Choroid plexus epithelial cell (primary cell): ENCODE results near the gene PTPRE.

Experiments used
- DNase-seq: peaks from one replicate; pipeline ENCODE4 v3.0.0-alpha.2; 2010; ENCODE audit warnings: low read depth
- H3K4me3 ChIP-seq: 2 replicates; pipeline ENCODE4 v1.5.1; 2011; ENCODE audit warnings: low read depth, mild to moderate bottlenecking, control low read depth, low read length, moderate library complexity
- TF ChIP-seq, protein P1 (sequence below): conservative IDR thresholded peaks from 2 replicates; pipeline ENCODE4 v1.5.1; 2011; ENCODE audit warnings: low read depth, mild to moderate bottlenecking, control low read depth, inconsistent platforms, low read length, moderate library complexity

PTPRE gene

DNA sequence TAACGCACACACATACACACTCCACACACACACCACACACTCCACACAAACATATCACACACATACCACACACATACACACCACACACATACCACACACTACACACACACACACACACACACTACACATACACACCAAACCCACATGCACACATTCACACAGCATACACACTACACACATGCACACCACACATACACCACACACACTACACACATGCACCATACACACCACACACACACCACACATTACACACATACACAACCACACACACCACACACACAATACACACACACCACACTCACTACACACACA, 153.0 kb downstream of the PTPRE start:
- no peak overlapping the region for H3K4me3 ChIP-seq
- no peak for DNase-seq
- TF ChIP-seq, protein P1, sequence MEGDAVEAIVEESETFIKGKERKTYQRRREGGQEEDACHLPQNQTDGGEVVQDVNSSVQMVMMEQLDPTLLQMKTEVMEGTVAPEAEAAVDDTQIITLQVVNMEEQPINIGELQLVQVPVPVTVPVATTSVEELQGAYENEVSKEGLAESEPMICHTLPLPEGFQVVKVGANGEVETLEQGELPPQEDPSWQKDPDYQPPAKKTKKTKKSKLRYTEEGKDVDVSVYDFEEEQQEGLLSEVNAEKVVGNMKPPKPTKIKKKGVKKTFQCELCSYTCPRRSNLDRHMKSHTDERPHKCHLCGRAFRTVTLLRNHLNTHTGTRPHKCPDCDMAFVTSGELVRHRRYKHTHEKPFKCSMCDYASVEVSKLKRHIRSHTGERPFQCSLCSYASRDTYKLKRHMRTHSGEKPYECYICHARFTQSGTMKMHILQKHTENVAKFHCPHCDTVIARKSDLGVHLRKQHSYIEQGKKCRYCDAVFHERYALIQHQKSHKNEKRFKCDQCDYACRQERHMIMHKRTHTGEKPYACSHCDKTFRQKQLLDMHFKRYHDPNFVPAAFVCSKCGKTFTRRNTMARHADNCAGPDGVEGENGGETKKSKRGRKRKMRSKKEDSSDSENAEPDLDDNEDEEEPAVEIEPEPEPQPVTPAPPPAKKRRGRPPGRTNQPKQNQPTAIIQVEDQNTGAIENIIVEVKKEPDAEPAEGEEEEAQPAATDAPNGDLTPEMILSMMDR, result no peak

DNA sequence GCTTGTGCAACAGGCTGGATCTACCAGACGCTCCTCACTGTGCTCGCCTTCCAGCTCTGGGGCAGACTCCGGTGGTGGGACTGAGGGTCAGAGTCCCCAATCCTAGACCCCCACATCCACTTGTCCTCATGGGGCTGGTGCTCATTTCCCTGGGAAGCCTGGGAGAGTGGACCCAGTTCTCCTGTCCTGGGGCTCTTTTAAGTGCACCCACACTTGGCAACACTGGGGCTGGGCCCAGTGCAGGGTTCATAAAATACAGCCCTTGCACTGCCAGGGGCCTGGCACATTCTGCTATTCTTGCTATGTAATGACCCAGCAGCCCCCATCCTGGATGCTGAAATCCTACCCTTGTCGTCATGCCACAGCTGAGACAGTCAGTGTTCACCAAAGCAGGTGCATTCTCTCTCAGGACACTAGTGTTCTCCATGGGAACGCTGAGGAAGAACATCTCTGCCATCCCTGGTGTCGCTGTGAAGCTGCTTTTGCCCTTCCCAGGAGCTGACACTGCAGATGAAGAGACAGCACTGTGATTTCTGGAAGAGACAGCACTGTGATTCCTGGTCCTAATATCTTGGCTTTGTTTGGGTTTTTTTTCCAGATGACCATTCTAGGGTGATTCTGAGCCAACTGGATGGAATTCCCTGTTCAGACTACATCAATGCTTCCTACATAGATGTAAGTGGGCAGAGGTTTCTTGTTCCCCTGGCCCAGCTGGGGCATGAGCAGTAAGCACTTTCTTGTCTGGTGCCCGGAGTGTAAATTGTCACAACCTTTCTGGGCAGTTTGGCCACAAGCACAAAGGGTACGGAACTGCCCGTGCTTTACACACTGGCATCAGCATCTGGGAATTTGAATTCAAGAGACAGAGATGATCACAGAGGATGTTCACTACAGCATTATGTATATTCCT, 153.7 kb downstream of the PTPRE start:
- no peak overlapping the region for H3K4me3 ChIP-seq
- no peak for DNase-seq
- TF ChIP-seq, protein P1, result no peak

DNA sequence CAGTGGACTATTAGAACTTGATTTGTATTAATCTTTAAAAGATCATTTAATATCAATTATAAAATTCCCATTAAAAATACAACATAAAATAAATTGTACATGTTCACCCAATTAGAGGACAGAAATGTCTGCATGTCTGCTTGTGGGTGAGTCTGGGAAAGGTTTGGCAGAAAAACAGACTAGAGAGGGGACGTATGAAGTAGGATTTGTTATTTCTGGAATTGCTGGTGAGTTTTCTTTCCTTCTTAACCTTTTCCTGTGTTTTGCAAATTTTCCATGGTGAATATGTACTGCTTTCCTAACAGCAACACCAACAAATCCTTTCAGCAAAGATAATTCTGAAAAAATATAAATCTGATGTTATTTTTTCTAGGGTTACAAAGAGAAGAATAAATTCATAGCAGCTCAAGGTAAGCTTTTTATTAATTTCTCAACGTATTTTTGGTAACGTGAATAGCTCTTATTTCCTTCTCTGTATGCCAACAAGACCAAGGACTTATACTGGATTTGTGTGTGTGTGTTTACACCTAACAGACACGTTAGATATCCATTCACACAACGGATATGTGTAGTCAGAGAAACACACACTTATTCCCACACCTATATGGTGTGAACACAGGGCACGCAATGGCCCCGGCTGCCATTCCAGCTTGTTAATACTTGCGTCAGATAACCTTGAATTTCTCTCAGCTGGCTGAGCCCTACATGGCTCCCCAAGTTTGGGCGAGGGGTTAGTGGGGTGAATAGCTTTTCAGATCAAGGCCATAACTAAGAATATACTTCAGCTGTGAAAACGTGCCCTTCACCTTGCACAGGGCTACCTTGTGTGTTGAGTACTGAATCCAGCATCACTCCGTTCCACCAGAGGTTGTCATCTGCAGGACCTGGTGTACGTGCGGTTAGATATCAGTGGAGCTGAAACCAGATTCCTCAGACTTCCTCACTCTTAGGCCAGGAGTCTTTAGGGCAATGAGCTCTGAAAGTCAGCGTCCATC, 154.7 kb downstream of the PTPRE start:
- DNase-seq, result no peak
- TF ChIP-seq, protein P1, result no peak

DNA sequence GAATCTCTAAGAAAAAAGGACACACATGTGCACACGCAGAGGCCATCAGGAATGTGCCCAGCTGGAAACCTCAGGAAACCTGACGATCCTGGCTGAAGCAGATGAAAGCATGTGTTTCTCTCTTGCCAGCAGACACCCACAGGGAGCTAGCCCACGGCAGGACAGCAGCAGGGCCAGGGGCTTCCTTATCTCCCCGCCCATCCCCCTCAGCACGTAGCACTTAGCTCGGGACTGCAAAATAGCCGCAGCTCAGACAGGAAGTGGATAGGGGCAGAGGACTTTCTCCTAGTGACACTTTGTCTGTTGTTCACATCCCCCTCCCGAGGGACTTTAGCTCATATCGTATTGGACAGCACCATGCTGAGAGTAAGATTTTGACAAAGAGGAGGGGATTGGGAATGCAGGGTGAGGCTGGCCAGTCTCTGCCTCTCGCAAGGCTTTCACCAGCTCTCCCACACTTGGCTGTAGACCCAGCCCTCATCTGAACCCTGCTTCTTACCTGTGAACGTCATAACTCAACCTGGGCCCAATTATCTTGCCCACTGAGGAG, 155.5 kb downstream of the PTPRE start:
- no peak overlapping the region for H3K4me3 ChIP-seq
- TF ChIP-seq, protein P1, result no peak
- peak; percentile 18 for DNase-seq

More for the DNA sequence above, 154.7 kb downstream of the PTPRE start:
- no peak overlapping the region for H3K4me3 ChIP-seq

DNA sequence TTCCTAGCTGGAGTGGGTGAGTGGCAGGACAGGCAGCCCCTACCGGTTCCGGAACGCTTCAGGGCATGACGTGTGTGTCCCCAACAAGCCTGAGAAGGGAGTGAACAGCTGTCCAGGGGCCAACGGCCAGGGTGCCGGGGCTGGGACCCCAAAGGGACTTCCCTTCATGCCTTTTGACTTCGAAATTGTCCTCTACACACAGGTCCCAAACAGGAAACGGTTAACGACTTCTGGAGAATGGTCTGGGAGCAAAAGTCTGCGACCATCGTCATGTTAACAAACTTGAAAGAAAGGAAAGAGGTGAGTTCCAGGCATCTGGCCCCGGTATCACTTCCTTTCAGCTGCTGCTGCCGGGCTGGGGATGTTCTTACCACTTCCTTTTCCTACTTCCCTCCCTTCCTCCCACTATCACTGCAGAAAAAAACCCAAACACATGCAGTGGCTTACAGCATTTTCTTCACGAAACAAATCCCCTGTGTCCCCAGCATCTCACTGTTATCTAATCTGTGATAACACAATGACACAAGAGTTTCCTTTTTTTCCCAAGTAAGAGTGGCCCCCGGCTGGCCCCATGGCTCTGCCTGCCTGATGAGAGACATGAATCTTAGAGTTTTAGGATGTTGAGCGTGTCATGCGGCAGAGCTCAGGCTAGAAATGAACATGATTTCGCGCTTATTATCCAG, 156.1 kb downstream of the PTPRE start:
- peak; percentile 11 for DNase-seq
- TF ChIP-seq, protein P1, result no peak
- no peak overlapping the region for H3K4me3 ChIP-seq

DNA sequence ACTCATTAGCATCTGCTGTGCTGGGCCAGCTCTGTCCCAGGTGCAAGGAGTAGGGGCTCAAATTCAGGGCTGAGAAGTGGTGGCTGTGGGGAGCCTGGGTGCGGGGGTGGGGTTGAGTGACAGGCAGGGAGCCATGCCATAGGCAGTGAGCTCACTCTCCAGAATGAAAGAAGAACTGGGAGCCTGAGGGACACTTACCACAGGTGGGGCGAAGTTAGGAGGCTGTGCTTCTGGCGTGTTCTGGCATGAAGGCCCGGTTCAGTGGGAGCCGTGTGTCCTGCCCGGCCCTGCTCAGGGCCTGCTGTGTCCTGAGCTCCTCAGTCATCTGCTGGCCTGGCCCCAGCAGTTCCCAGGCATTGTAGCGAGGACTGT, 156.8 kb downstream of the PTPRE start:
- no peak for DNase-seq
- no peak overlapping the region for H3K4me3 ChIP-seq
- TF ChIP-seq, protein P1, result no peak
